HG03196 (cell line): ENCODE results near the gene RGL1.
"Not testable (repeated sequence)": the region's sequence is repeated elsewhere in the genome, so short reads cannot be mapped to it uniquely, and the experiment has no call there.

Experiments used
- ATAC-seq: cut with Tn5 transposase; IDR thresholded peaks from one replicate; pipeline ENCODE4 v1.9.1; 2021; ENCODE audit not compliant: unreplicated experiment

The RGL1 gene

DNA sequence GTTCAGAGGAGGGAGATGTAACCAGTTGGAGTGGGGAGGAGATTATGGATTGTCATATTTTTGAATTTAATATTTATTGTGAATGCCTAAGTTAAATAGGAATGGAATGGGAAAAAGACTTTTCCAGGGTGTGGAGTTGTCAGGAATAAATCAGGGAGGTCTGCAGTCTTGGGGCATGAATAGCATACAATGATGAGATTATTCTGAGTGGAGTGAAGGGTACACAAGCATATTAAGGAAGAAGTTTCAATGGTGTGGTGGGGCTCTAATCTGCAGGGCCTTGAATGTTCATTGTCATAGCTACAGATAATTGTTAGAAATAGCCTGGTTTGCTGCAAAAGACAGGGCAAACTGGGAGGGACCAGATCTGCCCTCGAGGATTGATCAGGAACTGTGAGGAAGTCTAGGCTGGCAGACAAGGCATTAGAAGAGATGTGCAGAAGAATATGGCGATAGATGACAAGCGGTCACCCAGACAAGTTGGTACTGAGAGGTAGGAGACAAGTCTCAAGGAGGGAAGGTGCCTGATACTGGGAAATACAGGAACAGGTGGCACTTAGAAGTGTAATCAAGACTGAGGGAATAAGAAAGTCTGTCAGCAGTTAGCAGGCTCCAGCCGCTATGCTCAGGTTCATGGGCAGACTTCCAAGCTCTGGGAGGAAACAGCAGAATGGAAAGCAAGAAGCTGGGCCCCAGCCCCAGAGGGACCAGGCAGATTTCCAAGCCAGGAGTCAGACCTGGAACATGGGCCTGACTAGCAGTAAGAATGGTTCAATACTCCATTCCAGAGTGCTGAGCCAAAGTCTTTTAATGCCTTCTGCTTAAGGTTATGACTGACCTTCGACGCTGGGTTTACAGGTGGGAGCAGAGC is 20.9 kb upstream of the RGL1 start:
- ATAC-seq: no peak

DNA sequence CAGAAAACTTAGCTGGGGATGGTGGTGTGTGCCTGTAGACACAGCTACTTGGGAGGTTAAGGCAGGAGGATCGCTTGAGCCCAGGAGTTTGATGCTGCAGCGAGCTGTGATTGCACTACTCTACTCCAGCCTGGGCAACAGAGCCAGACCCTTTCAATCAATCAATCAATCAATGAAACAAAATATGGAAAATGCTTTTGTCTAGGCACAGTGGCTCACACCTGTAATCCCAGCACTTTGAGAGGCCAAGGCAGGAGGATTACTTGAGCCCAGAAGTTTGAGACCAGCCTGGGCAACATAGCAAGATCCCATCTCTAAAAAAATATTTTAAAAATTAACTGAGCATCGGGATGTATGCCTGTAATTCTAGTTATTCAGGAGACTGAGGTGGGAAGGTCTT is 19.0 kb upstream of the RGL1 start:
- not testable (repeated sequence) for ATAC-seq

- no peak for ATAC-seq
These were observed 17.2 kb upstream of the RGL1 start for GRCh38 chr1:183787704-183788103.

GRCh38 chr1:183791319-183791718 is 13.6 kb upstream of the RGL1 start:
- ATAC-seq: no peak

DNA sequence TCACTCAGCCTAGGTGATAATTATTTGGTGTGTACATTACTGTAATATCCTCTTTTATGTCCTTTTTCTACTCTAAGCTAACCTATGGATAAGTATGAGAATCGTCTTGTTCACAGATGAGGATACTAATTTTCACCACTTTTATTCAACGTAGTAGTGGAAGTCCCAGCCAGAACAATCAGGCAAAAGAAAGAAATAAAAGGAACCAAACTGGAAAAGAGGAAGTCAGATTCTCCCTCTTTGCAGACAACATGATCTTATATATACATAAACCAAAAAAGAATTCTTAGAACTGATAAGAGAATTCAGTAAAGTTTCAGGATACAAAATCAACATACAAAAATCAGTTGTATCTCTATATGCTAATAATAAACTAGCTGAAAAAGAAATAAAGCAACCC is 12.6 kb upstream of the RGL1 start:
- ATAC-seq: no peak

- no peak for ATAC-seq
These were observed 10.8 kb upstream of the RGL1 start for GRCh38 chr1:183794088-183794487.

DNA sequence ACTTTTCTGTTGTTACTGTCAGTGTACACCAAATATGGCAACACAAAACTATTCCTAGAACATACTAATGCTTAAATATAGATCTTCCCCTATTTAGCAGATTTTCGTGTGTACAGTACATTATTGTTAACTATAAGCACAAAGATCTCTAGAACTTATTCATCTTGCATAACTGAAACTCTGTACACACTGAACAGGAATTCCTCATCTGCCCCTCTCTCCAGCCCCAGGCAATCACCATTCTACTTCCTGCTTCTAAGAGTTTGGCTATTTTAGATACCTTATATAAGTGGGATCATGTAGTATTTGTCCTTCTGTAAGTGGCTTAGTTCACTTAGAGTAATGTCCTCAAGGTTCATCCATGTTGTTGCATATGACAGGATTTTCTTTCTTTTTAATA is 4.5 kb upstream of the RGL1 start:
- ATAC-seq: no peak

DNA sequence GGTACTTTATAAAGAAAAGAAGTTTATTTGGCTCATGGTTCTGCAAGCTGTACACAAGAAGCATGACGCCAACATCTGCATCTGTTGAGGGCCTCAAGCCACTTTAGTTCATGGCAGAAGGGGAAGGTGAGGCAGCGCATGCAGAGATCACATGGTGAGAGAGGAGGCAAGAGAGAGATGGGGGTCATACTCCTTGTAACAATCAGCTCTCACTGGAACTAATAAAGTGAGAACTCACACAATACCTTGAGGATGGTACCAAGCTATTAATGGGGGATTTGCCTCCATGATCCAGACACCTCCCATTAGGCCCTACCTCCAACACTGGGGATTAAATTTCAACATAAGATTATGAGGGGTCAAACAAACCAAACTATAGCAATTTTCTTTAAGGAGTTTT is 3.3 kb upstream of the RGL1 start:
- no peak for ATAC-seq

DNA sequence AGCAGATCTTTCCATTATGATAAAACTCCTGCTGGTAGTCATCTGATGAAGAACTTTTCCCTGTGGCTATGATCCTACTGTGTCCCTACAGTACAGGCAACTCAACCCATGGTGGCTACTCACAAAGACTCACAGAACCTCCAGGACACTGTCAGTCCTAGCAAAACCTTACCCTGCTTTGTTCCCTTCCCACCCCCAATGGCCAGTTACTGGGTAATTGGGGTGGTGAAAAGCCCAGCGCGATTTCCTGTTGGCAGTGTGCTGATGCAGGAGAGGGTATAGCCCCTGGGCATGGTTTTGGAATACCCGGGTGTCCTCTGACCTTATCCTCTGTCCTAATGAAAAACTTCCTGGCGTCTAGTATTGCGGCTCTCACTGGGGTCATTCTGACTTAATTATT is 533 bp upstream of the RGL1 start:
- no peak for ATAC-seq

GRCh38 chr1:183806125-183806524 is 1.2 kb downstream of the RGL1 start:
- no peak for ATAC-seq

- no peak for ATAC-seq
These were observed 1.8 kb downstream of the RGL1 start for GRCh38 chr1:183806675-183807074.

- ATAC-seq: peak; percentile 58
These were observed 2.7 kb downstream of the RGL1 start for GRCh38 chr1:183807549-183808168.

- ATAC-seq: no peak
These were observed 3.5 kb downstream of the RGL1 start for GRCh38 chr1:183808296-183809027.

DNA sequence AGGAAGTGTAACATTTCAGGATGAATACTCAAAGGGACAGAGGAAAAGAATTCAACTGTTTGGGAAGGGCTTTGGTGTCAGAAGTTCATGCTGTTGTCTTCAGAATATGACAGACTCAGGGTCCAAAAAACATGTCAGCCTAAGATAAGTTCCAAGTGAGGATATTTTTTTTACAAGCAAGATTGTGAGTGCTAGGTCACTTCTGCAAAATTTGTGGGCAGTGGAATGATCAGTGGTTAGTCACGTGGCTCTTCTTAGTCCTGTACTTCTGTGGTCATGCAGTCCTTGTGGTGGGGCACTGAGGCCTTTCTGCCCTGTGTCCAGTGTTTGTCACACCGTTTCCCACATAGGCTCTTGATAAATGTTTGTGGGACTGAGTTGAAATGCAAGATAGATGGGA is 5.2 kb downstream of the RGL1 start:
- no peak for ATAC-seq

GRCh38 chr1:183810756-183811544 is 6.0 kb downstream of the RGL1 start:
- no peak for ATAC-seq

DNA sequence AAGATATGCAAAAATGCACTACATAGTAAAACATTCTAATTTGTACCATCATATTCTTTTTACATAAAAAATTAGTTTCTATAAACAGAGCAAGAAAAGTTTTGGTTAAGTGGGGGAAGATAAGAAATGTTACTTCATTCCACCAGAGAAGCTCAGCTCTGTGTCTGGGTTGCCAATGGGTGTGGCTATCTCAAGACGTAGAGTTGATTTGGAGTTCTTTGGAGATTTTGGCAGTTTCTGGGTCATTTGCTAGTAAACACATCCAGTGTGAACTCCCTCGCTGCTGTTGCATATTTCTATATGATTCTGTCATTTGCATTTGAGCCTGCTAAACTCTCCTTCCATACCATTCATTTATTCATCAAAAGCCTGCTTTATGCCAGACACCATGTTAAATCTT is 7.2 kb downstream of the RGL1 start:
- ATAC-seq: no peak

DNA sequence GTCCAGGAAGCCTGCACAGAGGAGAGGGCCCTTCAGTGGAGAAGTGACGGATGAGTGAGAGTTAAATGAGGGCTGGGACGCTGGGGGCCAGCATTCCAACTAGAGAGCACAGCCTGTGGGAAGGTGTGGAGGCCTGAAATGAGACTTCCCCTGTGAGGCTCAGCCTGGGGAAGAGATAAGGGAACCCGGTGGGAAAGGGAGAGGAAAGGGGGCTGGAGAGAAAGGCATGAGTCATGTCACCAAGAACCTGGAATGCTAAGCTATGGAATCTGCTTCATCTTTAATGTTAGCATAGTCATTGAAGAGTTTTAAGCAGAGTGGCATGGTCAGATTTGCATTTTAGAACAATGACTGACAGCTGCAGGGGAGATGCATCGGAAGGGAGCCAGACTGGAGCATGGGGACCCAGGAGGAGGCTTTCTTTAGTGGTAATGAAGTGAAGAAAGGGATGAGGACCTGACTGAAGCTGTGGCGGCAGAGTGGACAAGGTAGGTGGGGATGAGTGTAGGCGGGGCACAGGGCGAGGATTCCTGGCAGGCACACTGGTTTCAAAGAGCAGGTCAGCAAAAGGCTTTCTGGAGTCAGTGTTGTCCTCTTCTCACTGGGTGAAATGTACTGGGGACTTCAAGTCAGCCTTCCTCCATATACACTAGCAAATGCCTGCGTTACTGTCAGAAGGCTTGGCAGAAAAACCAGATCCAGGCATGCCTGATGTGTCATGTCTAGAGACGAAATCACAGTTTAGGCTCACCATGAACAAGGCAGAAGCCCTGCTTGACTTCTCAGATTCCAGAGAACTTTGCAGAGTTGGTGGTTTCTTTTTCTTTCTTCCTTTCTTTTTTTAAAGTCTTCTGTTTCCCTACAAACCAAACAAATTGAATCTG is 8.0 kb downstream of the RGL1 start:
- ATAC-seq: no peak

- ATAC-seq: no peak
These were observed 9.3 kb downstream of the RGL1 start for GRCh38 chr1:183814121-183814681.

GRCh38 chr1:183816110-183816509 is 11.2 kb downstream of the RGL1 start:
- ATAC-seq: no peak
